Suppressor macrophage treated with lipopolysaccharide for 1 hour (primary cell): ENCODE data around the gene CASP8AP2.
"Not testable (repeated sequence)": the region's sequence is repeated elsewhere in the genome, so short reads cannot be mapped to it uniquely, and the experiment has no call there.

Experiments
- DNase-seq, 3 donors: peaks; one replicate each; pipeline ENCODE4 v3.0.0-alpha.2; 2020 to 2022

CASP8AP2 gene

DNA sequence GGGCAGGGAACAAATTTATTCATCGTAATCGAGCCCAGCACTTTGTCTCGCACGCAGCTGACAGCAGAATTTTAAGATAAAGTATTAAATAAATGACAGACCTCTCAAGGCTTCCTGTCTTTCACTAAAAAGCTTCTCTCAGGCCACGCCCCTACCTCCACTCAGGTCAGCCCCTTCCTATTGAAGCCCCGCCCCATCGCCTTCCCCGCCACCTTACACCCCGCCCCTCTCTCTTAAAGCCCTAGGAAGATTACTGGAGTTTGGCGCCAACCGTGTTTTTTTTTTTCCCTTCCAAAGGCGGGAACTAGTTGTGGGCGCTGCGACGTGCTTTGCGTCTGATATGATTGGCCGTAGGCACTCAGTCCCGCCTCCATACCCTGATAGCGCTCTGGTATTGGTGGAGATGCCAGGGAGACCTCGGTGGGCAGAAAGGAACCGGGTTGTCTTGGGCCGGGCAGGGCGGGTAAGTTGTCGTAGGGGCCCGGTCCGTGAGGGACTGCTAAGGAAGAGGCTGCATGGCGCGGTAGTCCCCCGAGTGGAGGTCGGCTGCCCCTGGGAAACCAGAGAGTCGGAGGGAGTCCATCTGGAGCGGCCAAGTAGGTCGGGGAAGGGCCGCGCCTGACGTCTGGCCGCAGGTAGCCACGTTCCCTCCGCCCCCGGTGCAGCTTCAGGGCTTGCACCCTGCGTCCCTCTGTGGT, at the start of gene CASP8AP2:
TSS of gene CASP8AP2 (plus strand) at position 409 of the 698 bp plus-strand sequence.
- DNase-seq, result peak; percentile 97 to 99 (median 99)

GRCh38 chr6:89781070-89782034, 48.3 kb upstream of the CASP8AP2 start:
- DNase-seq, result no peak

DNA sequence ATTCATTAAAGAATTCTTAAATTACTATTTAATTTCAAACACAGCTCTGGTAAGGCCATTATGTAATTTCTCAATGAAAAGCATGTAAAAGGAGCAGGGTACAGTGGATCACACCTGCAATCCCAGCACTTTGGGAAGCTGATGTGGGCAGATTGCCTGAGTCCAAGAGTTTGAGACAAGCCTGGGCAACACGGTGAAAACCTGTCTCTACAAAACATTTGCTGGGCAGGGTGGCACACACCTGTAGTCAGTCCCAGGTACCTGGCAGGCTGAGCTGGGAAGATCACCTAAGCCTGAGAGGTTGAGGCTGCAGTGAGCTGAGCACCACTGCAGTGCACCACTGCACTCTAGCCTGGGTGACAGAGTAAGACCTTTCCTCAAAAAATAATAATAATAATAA, 47.5 kb upstream of the CASP8AP2 start:
- no peak for DNase-seq

DNA sequence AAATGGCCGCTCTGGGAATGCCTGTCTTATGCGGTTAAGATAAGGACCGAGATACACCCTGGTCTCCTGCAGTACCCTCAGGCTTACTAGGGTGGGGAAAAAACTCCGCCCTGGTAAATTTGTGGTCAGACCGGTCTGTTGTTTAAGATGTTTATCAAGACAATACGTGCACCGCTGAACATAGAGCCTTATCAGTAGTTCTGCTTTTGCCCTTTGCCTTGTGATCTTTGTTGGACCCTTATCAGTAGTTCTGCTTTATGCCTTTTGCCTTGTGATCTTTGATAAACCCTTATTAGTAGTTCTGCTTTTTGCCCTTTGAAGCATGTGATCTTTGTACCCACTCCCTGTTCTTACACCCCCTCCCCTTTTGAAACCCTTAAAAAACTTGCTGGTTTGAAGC, 46.4 kb upstream of the CASP8AP2 start:
- DNase-seq, result not testable (repeated sequence)

GRCh38 chr6:89784838-89785237, 44.8 kb upstream of the CASP8AP2 start:
- no peak for DNase-seq

- DNase-seq, result no peak
These were observed 42.7 kb upstream of the CASP8AP2 start for GRCh38 chr6:89786970-89787369.

DNA sequence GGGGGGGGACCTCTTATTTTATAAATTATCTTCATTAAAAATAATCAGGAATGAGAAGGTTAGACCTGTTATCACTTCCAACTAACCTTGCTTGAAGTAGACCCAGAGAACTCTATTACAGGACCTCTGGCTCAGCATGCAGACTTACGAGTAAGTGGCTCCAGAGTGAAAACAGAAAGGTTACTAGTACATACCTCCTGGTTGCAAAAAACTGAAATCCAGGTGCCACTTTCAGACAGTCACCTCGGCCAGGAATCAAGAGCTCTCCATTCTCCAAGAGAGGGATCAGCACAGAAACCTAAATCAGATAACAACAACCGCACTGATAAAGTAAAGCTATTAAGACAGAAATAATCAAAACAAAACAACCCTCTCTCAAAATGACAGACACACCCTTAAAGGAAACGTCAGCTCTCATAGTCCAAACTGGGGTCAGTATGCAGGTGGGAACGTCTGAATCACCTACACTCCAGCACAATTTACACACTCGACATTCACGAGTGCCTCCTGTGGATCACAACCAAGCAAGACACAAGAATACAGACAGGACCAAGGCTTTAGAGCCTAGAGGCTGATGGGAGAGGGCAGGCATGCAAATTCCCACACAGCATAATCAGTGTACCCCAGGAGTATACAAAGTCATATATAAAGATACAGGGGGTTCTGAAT, 41.9 kb upstream of the CASP8AP2 start:
- no peak for DNase-seq

DNA sequence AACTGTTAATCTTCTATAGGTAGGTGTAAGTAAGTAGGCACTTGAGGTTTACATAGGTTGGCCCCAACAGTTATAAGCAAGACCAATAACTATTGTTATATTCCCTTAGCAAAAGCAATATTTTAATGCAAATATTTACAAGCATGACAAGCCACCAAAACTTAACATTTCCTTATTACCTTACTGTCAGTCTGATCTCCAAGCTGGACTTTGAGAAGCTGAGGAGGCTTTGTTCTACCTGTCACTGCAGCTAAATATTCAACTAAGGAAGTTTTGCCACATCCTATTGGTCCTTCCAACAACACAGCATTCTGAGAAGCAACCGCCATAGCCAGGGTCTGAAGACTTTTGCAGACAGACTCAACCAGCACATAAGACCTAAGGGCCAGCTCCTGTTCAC, 39.7 kb upstream of the CASP8AP2 start:
- DNase-seq, result no peak

DNA sequence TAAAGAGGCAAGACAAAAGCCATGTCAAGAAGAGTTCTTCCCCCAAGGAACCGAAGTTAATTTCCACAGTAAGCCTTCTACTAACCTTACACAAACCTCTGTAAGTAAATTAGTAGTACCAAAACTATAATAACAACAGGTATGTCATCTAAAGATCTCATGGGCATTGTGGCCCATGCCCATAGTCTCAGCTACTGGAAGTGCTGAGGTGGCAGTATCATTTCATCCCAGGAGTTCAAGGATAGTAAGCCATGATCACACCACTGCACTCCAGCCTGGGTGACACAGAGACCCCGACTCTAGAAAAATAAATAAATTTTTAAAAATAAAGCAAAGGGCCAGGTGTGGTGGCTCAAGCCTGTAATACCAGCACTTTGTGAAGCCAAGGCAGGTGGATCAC, 39.3 kb upstream of the CASP8AP2 start:
- DNase-seq, result no peak

- DNase-seq, result peak; percentile 43 to 52 (median 49)
These were observed 36.8 kb upstream of the CASP8AP2 start for GRCh38 chr6:89792881-89793280.

DNA sequence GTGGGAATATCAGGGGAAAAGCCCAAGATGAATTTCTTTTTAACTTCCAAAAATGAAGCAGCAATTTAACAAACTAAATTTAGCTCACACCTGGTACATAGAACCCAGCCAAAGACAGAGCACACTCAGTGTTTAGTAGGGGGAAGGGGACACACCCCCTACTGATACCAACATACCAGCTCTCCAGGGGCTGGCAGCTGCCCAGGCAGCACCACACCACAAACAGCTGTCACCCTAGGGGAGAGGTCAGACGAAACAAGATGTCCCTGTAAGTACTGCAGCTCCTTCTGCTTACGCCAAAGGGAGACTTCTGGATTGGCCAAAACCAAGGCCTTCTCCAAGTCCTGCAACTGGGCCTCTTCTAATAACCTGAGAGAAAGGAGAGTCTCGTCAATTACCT, 36.1 kb upstream of the CASP8AP2 start:
- no peak for DNase-seq

DNA sequence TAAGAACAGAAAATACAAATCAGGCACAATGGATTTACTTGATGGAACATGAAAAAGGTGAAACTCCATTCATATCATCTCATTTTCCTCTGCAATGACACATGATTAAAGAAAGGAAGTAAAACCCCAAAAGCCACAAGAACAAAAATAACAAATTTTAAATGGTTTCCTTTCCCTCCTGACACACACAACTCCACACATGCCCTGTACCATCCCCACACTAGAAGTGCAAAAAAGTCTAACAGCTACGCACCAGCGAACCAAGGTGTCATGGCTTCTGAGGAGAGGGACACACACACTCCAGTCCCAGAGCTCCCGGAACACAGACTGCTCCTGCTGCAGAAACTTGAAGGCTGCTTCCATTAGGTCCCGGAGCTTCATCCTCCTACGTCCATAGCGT, 35.4 kb upstream of the CASP8AP2 start:
- DNase-seq, result peak in 1 of 3 donors; percentile 1

DNA sequence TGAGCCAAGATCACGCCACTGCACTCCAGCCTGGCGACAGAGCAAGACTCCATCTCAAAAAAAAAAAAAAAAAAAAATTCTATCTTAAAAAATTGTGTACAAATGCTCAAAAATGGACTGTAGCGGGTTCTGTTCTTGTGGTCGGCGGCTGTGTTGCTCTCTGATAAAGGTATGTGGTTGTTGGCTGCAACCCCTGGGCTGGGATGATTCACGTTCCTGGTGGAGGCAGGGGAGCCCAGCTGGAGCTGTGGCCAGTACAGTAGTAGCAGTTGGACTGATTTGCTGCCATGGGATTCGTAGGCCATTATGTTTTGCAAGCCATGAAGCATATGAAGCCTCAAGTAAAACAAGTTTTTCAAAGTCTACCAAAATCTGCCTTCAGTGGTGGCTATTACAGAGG, 32.4 kb upstream of the CASP8AP2 start:
- no peak for DNase-seq

DNA sequence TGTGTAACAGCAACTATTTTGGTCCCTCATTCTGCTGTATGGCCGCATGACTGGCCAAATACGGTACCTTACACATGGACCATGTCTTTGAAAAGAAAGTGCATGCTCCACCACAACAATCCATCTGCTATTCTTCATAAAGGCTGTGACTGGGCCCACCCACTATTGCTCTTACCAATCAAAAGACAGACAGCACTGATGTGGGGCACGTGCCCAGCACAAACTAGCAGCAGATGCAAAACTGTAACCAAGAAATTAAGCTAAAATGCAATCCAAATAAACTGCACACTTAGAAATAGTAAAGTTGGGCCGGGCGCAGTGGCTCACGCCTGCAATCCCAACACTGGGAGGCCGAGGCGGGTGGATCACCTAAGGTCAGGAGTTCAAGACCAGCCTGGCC, 30.6 kb upstream of the CASP8AP2 start:
- no peak for DNase-seq

GRCh38 chr6:89799756-89800155, 29.9 kb upstream of the CASP8AP2 start:
- no peak for DNase-seq

DNA sequence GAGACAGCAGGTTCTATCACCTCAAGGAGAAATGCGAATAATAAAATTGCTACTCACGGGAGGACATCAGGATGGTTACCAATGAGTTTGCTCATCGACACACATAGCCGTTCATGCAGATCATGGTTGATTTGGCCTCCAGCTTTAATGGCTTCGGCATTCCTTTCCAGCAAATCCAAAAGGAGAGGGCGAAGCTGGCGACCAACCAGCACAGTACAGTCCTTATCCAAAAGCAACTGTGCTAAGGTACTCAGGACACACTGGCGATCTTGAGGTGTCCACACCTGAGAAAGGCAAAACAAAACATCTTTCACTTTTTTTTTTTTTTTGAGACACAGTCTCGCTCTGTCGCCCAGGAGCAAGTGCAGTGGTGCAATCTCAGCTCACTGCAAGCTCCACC, 26.4 kb upstream of the CASP8AP2 start:
- DNase-seq, result no peak

- no peak for DNase-seq
These were observed 23.8 kb upstream of the CASP8AP2 start for GRCh38 chr6:89805814-89806371.

DNA sequence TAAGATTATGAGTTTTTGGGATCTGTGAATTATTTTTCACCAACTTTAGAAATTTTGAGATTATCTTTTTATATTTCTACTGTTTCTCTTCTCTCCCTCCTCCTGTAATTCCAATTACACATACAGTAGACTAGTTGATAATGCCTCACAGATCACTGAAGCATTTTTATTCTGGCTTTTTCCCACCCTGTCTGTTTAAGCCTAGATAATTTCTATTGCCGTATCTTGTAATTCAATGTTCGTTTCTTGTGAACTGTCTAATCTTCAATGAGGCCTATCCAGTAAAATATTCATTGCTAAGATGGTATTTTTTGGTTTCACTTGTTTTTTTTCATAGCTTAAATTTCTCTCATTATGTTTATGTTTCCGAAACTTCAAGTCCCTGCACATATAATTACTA, 22.1 kb upstream of the CASP8AP2 start:
- DNase-seq, result no peak

DNA sequence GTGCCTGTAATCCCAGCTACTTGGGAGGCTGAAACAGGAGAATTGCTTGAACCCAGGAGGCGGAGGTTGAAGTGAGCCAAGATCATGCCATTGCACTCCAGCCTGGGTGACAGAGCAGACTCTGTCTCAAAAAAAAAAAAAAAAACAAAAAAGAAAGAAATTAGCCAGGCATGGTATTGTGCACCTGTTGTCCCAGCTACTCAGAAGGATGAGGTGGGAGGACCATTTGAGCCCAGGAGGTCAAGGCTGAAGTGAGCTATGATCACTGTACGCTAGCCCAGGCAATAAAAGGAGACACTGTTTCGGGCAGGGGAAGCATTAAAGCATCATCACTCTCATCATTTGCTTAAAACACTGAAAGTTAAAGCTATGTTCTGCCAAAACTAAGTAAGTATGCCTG, 16.3 kb upstream of the CASP8AP2 start:
- DNase-seq, result not testable (repeated sequence)

- DNase-seq, result no peak
These were observed 12.2 kb upstream of the CASP8AP2 start for GRCh38 chr6:89817481-89817880.

GRCh38 chr6:89818977-89819335, 10.7 kb upstream of the CASP8AP2 start:
- peak; percentile 33 to 40 (median 40) for DNase-seq

DNA sequence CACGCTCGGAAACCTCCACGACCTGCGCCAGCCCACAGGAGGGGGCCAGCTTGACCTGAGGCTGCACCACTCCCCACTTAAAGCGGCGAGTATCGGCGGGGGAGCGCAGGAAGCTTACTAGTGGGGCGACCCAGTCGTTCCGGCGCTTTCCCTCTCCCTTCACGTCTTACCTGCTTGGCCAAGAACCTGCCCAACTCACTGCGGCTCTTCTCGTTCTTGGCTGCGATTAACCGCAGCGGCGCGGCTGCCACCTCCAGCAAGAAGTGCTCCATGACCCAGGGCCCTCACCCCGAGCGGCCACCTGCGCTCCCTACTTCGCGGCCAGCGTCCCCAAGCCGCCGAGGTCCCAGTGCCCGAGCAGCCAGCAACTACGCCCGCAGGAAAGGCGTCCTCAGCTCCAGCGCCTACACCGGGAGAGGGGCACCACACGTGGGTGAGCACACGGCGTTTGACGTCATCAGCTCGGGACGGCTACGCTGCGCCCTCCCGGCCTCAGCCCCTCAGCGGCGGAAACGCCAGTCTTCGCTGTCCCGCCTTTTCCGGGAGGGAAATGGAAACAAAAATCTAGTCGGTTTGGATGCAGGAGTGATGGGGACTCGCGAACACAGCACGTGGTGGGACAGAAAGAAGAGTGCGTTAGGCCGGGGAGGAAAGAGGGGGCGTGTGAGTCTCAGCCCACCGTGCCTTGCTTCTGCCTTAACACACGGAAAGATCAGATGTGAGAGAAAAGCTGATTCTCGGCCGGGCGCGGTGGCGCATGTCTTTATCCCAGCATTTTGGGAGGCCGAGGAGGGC, 10.1 kb upstream of the CASP8AP2 start, which contains the start of gene MDN1:
TSS of gene MDN1 (minus strand) at position 459 of the 795 bp plus-strand sequence. CDS start at position 272, 187 bp downstream.
- peak; percentile 98 to 99 (median 98) for DNase-seq
